Activated CD4-positive, alpha-beta memory T cell treated with anti-CD3 and anti-CD28 coated beads, Interleukin-2, amount 10 ng/mL, durations not matched to agents 7 days and 5 days (primary cell): ENCODE measurements around the gene BRAP. TPM values are rescaled to one million over a fixed set of nuclear protein-coding genes. Genes with fewer than 3 reads are reported as not detected.
"Not testable (repeated sequence)": the region's sequence is repeated elsewhere in the genome, so short reads cannot be mapped to it uniquely, and the experiment has no call there.

ENCODE experiments used
- CTCF ChIA-PET: fragments of 350-600 bp; sonication (Branson Sonifier 250); formaldehyde crosslinking; loops from one replicate; lab custom pipeline; 2021; ENCODE audit warnings: antibody characterized with exemption, inconsistent platforms; lab: Charles Lee
- POLR2A ChIA-PET: fragments of 350-600 bp; sonication (Branson Sonifier 250); formaldehyde crosslinking; loops from one replicate; lab custom pipeline; 2021; ENCODE audit warnings: antibody characterized with exemption; lab: Charles Lee
- DNase-seq: peaks from one replicate; pipeline ENCODE4 v3.0.0-alpha.2; 2020
- H3K27ac Mint-ChIP-seq: one replicate; pipeline ENCODE4 v1.8.0; 2021; ENCODE audit warnings: mild to moderate bottlenecking, mixed read lengths
- H3K27me3 Mint-ChIP-seq: one replicate; pipeline ENCODE4 v1.8.0; 2021; ENCODE audit warnings: mixed read lengths
- H3K36me3 Mint-ChIP-seq: one replicate; pipeline ENCODE4 v1.8.0; 2021; ENCODE audit warnings: low read depth, mixed read lengths
- H3K4me1 Mint-ChIP-seq: one replicate; pipeline ENCODE4 v1.8.0; 2021; ENCODE audit warnings: mixed read lengths
- H3K4me3 Mint-ChIP-seq: one replicate; pipeline ENCODE4 v1.8.0; 2021; ENCODE audit warnings: mild to moderate bottlenecking, mixed read lengths
- H3K9me3 Mint-ChIP-seq: one replicate; pipeline ENCODE4 v1.8.0; 2021; ENCODE audit warnings: mixed read lengths
- total RNA-seq, 2 experiments: library from RNA; stranded (reverse); gene quantifications; one replicate each; pipeline ENCODE4 v1.2.3, GENCODE V29; 2021

BRAP gene
- total RNA-seq, 2 experiments from 2014 or later, result 18.1 to 19.4 TPM

GRCh38 chr12:111664499-111664898, 21.3 kb downstream of the BRAP start:
- POLR2A ChIA-PET, result no interaction called here
- no peak overlapping the region for H3K27ac Mint-ChIP-seq
- H3K36me3 Mint-ChIP-seq, result peaks cover 37% of the 10 kb centered on the region
- CTCF ChIA-PET, result no interaction called here
- H3K4me3 Mint-ChIP-seq, result no peak overlapping the region
- H3K27me3 Mint-ChIP-seq, result no peaks in the 10 kb centered on the region
- DNase-seq, result no peak
- H3K4me1 Mint-ChIP-seq, result peaks cover 2% of the 10 kb centered on the region
- H3K9me3 Mint-ChIP-seq, result no peaks in the 10 kb centered on the region

- no peak for DNase-seq
- Mint-ChIP-seq H3K27me3 (no peaks in the 10 kb centered on the region), H3K4me1 (no peaks in the 10 kb centered on the region), H3K36me3 (peaks cover 45% of the 10 kb centered on the region), H3K27ac (no peak overlapping the region), H3K4me3 (no peak overlapping the region), H3K9me3 (no peaks in the 10 kb centered on the region)
- ChIA-PET POLR2A (no interaction called here), CTCF (no interaction called here)
Measured at GRCh38 chr12:111656016-111656415, 29.7 kb downstream of the BRAP start.

GRCh38 chr12:111655356-111655755, 30.4 kb downstream of the BRAP start:
- Mint-ChIP-seq H3K27ac (no peak overlapping the region), H3K36me3 (peaks cover 43% of the 10 kb centered on the region), H3K27me3 (no peaks in the 10 kb centered on the region), H3K4me1 (no peaks in the 10 kb centered on the region), H3K9me3 (no peaks in the 10 kb centered on the region), H3K4me3 (no peak overlapping the region)
- no peak for DNase-seq
- ChIA-PET CTCF (no interaction called here), POLR2A (no interaction called here)

- ChIA-PET POLR2A (no interaction called here), CTCF (no interaction called here)
- no peak for DNase-seq
- Mint-ChIP-seq H3K27ac (no peak overlapping the region), H3K9me3 (no peaks in the 10 kb centered on the region), H3K4me3 (no peak overlapping the region), H3K36me3 (peaks cover 35% of the 10 kb centered on the region), H3K27me3 (no peaks in the 10 kb centered on the region), H3K4me1 (no peaks in the 10 kb centered on the region)
Measured at GRCh38 chr12:111653596-111653995, 32.2 kb downstream of the BRAP start.

- H3K36me3 Mint-ChIP-seq, result peaks cover 28% of the 10 kb centered on the region
- H3K9me3 Mint-ChIP-seq, CTCF ChIA-PET, H3K27me3 Mint-ChIP-seq, H3K4me1 Mint-ChIP-seq, H3K4me3 Mint-ChIP-seq, DNase-seq, H3K27ac Mint-ChIP-seq: not testable (repeated sequence)
- POLR2A ChIA-PET, result interaction anchor here (0.6 kb wide), 1 partner anchor 34 kb away, joined by 3 read pairs; no protein-coding TSS in a partner anchor
Measured at GRCh38 chr12:111652530-111652929, 33.2 kb downstream of the BRAP start.

- DNase-seq, result no peak
- H3K27ac Mint-ChIP-seq, result no peak overlapping the region
- H3K36me3 Mint-ChIP-seq, result peaks cover 37% of the 10 kb centered on the region
- H3K27me3 Mint-ChIP-seq, result no peaks in the 10 kb centered on the region
- ChIA-PET POLR2A (no interaction called here), CTCF (no interaction called here)
- H3K4me3 Mint-ChIP-seq, result no peak overlapping the region
- no peaks in the 10 kb centered on the region for H3K9me3 Mint-ChIP-seq
- H3K4me1 Mint-ChIP-seq, result no peaks in the 10 kb centered on the region
Measured at GRCh38 chr12:111650912-111651311, 34.8 kb downstream of the BRAP start.

- Mint-ChIP-seq H3K27ac (no peak overlapping the region), H3K9me3 (no peaks in the 10 kb centered on the region), H3K4me3 (no peak overlapping the region), H3K36me3 (peaks cover 42% of the 10 kb centered on the region), H3K27me3 (no peaks in the 10 kb centered on the region), H3K4me1 (no peaks in the 10 kb centered on the region)
- POLR2A ChIA-PET, result no interaction called here
- DNase-seq, result no peak
- CTCF ChIA-PET, result no interaction called here
Measured at GRCh38 chr12:111645433-111645832, 40.3 kb downstream of the BRAP start.

- Mint-ChIP-seq H3K36me3 (peaks cover 37% of the 10 kb centered on the region), H3K4me3 (no peak overlapping the region), H3K27me3 (no peaks in the 10 kb centered on the region), H3K27ac (no peak overlapping the region), H3K4me1 (no peaks in the 10 kb centered on the region), H3K9me3 (no peaks in the 10 kb centered on the region)
- POLR2A ChIA-PET, result no interaction called here
- no peak for DNase-seq
- CTCF ChIA-PET, result no interaction called here
Measured at GRCh38 chr12:111643427-111643826, 42.3 kb downstream of the BRAP start.

GRCh38 chr12:111642681-111643426, 42.9 kb downstream of the BRAP start:
- no peaks in the 10 kb centered on the region for H3K27me3 Mint-ChIP-seq
- POLR2A ChIA-PET, result no interaction called here
- no peak overlapping the region for H3K4me3 Mint-ChIP-seq
- no peak overlapping the region for H3K27ac Mint-ChIP-seq
- H3K9me3 Mint-ChIP-seq, result no peaks in the 10 kb centered on the region
- DNase-seq, result no peak
- CTCF ChIA-PET, result interaction anchor here (0.6 kb wide), 1 partner anchor 28 kb away, joined by 3 read pairs; no protein-coding TSS in a partner anchor
- peaks cover 38% of the 10 kb centered on the region for H3K36me3 Mint-ChIP-seq
- H3K4me1 Mint-ChIP-seq, result no peaks in the 10 kb centered on the region

- Mint-ChIP-seq H3K36me3 (peaks cover 22% of the 10 kb centered on the region), H3K9me3 (no peaks in the 10 kb centered on the region), H3K27me3 (no peaks in the 10 kb centered on the region), H3K4me3 (no peak overlapping the region), H3K27ac (no peak overlapping the region), H3K4me1 (peaks cover under 1% of the 10 kb centered on the region)
- ChIA-PET POLR2A (no interaction called here), CTCF (interaction anchor here (0.6 kb wide), 1 partner anchor 122 kb away, joined by 3 read pairs; no protein-coding TSS in a partner anchor)
- DNase-seq, result no peak
Measured at GRCh38 chr12:111640506-111640905, 45.2 kb downstream of the BRAP start.

- Mint-ChIP-seq H3K4me3 (no peak overlapping the region), H3K27ac (no peak overlapping the region), H3K9me3 (no peaks in the 10 kb centered on the region), H3K4me1 (peaks cover 2% of the 10 kb centered on the region), H3K27me3 (no peaks in the 10 kb centered on the region), H3K36me3 (peaks cover 15% of the 10 kb centered on the region)
- ChIA-PET CTCF (no interaction called here), POLR2A (no interaction called here)
- DNase-seq, result no peak
Measured at GRCh38 chr12:111638556-111638955, 47.2 kb downstream of the BRAP start.

GRCh38 chr12:111636209-111636945, 49.4 kb downstream of the BRAP start:
- H3K9me3 Mint-ChIP-seq, result no peaks in the 10 kb centered on the region

GRCh38 chr12:111635524-111635923, 50.2 kb downstream of the BRAP start:
- ChIA-PET POLR2A (no interaction called here), CTCF (no interaction called here)
- Mint-ChIP-seq H3K36me3 (peaks cover 3% of the 10 kb centered on the region), H3K27me3 (no peaks in the 10 kb centered on the region), H3K27ac (no peak overlapping the region), H3K4me3 (no peak overlapping the region), H3K9me3 (no peaks in the 10 kb centered on the region), H3K4me1 (peaks cover 2% of the 10 kb centered on the region)
- DNase-seq, result no peak

More at GRCh38 chr12:111636209-111636945, 49.4 kb downstream of the BRAP start:
- ChIA-PET POLR2A (no interaction called here), CTCF (no interaction called here)
- Mint-ChIP-seq H3K27ac (no peak overlapping the region), H3K4me3 (no peak overlapping the region), H3K27me3 (no peaks in the 10 kb centered on the region), H3K36me3 (peaks cover 3% of the 10 kb centered on the region), H3K4me1 (peaks cover 2% of the 10 kb centered on the region)
- DNase-seq, result no peak
